GM18511 (cell line): ENCODE data around the gene FOXC1.
A peak's percentile ranks its signal among the peaks of the same experiment; 100 is the strongest.

ENCODE experiments used
- ATAC-seq: cut with Tn5 transposase; IDR thresholded peaks from one replicate; pipeline ENCODE4 v1.9.1; 2021; ENCODE audit warnings: mild to moderate bottlenecking, moderate library complexity; ENCODE audit not compliant: unreplicated experiment

Gene FOXC1

GRCh38 chr6:1598886-1599285 lies 10.8 kb upstream of the FOXC1 start:
- no peak for ATAC-seq

- no peak for ATAC-seq
Measured at GRCh38 chr6:1599469-1599868, 10.2 kb upstream of the FOXC1 start.

GRCh38 chr6:1600063-1600763 lies 9.5 kb upstream of the FOXC1 start:
- no peak for ATAC-seq

- no peak for ATAC-seq
Measured at GRCh38 chr6:1600764-1601157, 9.0 kb upstream of the FOXC1 start.

GRCh38 chr6:1601158-1602048 lies 8.3 kb upstream of the FOXC1 start:
- ATAC-seq, result no peak

GRCh38 chr6:1602049-1602713 lies 7.5 kb upstream of the FOXC1 start:
- no peak for ATAC-seq

- ATAC-seq, result no peak
Measured at GRCh38 chr6:1603708-1604107, 6.0 kb upstream of the FOXC1 start.

GRCh38 chr6:1604158-1605003 lies 5.3 kb upstream of the FOXC1 start:
- peak; percentile 70 for ATAC-seq

GRCh38 chr6:1605004-1605892 lies 4.5 kb upstream of the FOXC1 start:
- ATAC-seq, result no peak

GRCh38 chr6:1605893-1606779 lies 3.6 kb upstream of the FOXC1 start:
- no peak for ATAC-seq

- no peak for ATAC-seq
Measured at GRCh38 chr6:1606780-1607515, 2.8 kb upstream of the FOXC1 start.

GRCh38 chr6:1607516-1608221 lies 2.0 kb upstream of the FOXC1 start:
- no peak for ATAC-seq

- no peak for ATAC-seq
Measured at GRCh38 chr6:1608222-1609040, 1.3 kb upstream of the FOXC1 start.

GRCh38 chr6:1609041-1609647 lies 571 bp upstream of the FOXC1 start:
- ATAC-seq, result no peak

- peak; percentile 27 for ATAC-seq
Measured at GRCh38 chr6:1610497-1611321, 994 bp downstream of the FOXC1 start.

- ATAC-seq, result no peak
Measured at GRCh38 chr6:1611322-1611571, 1.5 kb downstream of the FOXC1 start.
